ENCODE results near the gene CEBPZOS.

The CEBPZOS gene

DNA sequence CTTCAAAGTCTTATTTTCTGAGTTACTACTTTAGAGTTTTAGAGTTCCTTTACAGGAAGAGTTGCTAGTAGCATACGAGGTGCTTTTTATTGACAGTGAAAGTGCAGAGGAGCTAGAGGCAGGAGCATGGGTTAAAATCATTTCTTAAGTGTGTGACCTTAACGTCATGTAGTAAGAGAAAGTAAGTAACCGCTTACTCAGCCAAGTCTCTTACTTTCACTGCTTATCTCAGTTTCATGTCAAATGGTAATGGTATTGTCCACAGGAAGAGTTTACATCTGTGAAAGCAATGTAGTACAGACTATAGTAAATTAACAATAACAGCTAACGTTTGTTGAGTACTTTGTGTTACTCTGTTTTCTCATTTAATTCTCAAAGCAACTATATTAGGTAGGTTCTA, 47.7 kb downstream of the CEBPZOS start:
- DNase-seq: no peak

- no peak for DNase-seq
Observed at GRCh38 chr2:37244755-37245154, 48.5 kb downstream of the CEBPZOS start.

DNA sequence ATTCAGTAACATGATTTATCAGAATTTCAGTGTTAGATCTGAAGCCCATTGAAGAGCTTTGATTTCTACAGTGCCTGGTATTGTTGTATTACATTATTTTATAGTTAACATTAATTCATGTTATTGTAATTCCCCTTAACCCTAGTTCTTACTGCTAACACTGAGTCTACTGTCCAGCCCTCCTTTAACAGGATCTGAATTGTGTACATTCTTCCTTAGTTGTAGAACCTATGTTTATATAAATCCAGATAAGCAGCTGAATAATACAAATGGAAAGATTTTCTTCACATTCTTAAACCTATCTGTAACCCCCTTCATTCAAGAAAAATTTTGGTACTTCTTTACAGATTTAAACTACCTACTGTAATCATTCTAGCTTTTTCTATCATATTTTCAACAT, 49.9 kb downstream of the CEBPZOS start:
- DNase-seq: no peak

GRCh38 chr2:37250869-37251740, 54.8 kb downstream of the CEBPZOS start:
- DNase-seq: no peak

Measured in NCI-H1436 (cell line).